Ovary (tissue), 9 donors: ENCODE results near the gene TMEM258. TPM values are rescaled to one million over a fixed set of nuclear protein-coding genes. Genes with fewer than 3 reads are reported as not detected.

Experiments
- DNase-seq, 5 donors: peaks; one replicate each; pipeline ENCODE4 v3.0.0-alpha.2; 2019 to 2020
- H3K27ac ChIP-seq, 2 donors: fragments of 200-600 bp; one replicate each; pipeline versions ENCODE4 v1.5.1 to v1.8.0; 2019 to 2022
- H3K27me3 ChIP-seq: fragments of 200-600 bp; one replicate; pipeline ENCODE4 v1.8.0; 2022
- H3K36me3 ChIP-seq: fragments of 200-600 bp; sonication (generic); one replicate; pipeline ENCODE4 v1.5.1; 2019
- H3K4me1 ChIP-seq: one replicate; pipeline ENCODE4 v1.8.1; 2013; ENCODE audit warnings: mild to moderate bottlenecking, moderate library complexity; ENCODE audit not compliant: insufficient read depth
- H3K4me3 ChIP-seq: fragments of 200-600 bp; sonication (generic); one replicate; pipeline ENCODE4 v1.5.1; 2017
- H3K9me3 ChIP-seq, 2 donors: fragments of 200-600 bp in 1 of 2; sonication (generic) in 1 of 2; one replicate each; pipeline versions ENCODE4 v1.5.1 to v1.8.1; 2013 to 2019; ENCODE audit warnings: mild to moderate bottlenecking in 1 of 2, moderate library complexity in 1 of 2
- CTCF ChIP-seq, 3 donors: fragments of 450-650 bp in 2 of 3; fragments of 200-600 bp in 1 of 3; IDR thresholded peaks; one replicate each; pipeline versions ENCODE4 v1.5.1 to v1.8.0; 2016 to 2022; ENCODE audit warnings: antibody characterized with exemption in 3 of 3, mild to moderate bottlenecking in 1 of 3
- EP300 ChIP-seq: sonication (generic); formaldehyde crosslinking; IDR thresholded peaks from one replicate; pipeline ENCODE4 v1.6.1; 2017; ENCODE audit warnings: antibody characterized with exemption
- POLR2A ChIP-seq: fragments of 450-650 bp; IDR thresholded peaks from one replicate; pipeline ENCODE4 v1.6.1; 2017; ENCODE audit warnings: antibody characterized with exemption, mild to moderate bottlenecking, moderate library complexity
- WGBS, 3 donors: extraction: QIAGEN DNeasy Blood & Tissue Kit in 1 of 3; methylation state at CpG; one replicate each; pipeline versions ENCODE4 v1.1.5 to v1.1.7; 2013 to 2017; 5-methylcytosine and 5-hydroxymethylcytosine counted together
- intact Hi-C, 4 donors: fragments of 100-400 bp; cut with DNase I; formaldehyde crosslinking; loops; one replicate each; pipeline versions ENCODE4 v1.11.0 to v1.15.1; 2022 to 2023
- polyA plus RNA-seq, 2 donors: library from polyadenylated mRNA; stranded (reverse); fragments of 200-250 nt in 1 of 2; fragments of 350-450 nt in 1 of 2; fragmentation: Illumina TruSeq in 1 of 2; extraction: RNeasy Lipid Tissue Mini Kit (QIAGEN cat#74804) in 1 of 2; gene quantifications; one replicate each; pipeline ENCODE4 v1.2.3, GENCODE V29; 2013 to 2014
- total RNA-seq, 7 donors: library from RNA; depleted of rRNA in 2 of 7; stranded (reverse); fragments of >200 nt in 2 of 7; fragmentation: NEBNext Ultra II Directional in 3 of 7; extraction: Animal tissue kit (Norgen Biotek cat#: 25700) in 3 of 7; gene quantifications; one replicate each; pipeline versions ENCODE4 v1.1.0 to v1.2.4, GENCODE V29; 2016 to 2023
- donor health status: DM: no; HTN: no; CAD: no; lungs with moderate emphysema.
- donor health status: DM: no; HTN: no; CAD: no.
- donor health status: Bipolar disorder and iron deficiency.
- donor health status: DM: yes; HTN: yes; CAD: no.
- donor health status: DM: no; HTN: no; CAD: no.
- donor health status: DM: yes; HTN: yes; CAD: no.

The TMEM258 gene
- total and polyA plus RNA-seq, 9 donors, result 32.2 to 192 (median 119) TPM

- no peaks in the 10 kb centered on the region for H3K9me3 ChIP-seq
- intact Hi-C loops, result no loop called here
- no peak overlapping the region for H3K27ac ChIP-seq
- H3K36me3 ChIP-seq, result no peaks in the 10 kb centered on the region
- DNase-seq, result no peak
- 96 to 98% (median 97%) methylated on average over 5 of the region's 5 CpGs for WGBS, 3 donors
- H3K27me3 ChIP-seq, result no peaks in the 10 kb centered on the region
- peaks cover 12% of the 10 kb centered on the region for H3K4me1 ChIP-seq
- TF ChIP-seq CTCF (IDR thresholded peaks at IDR 0.05) (no peak), EP300 (no peak), POLR2A (no peak)
- no peak overlapping the region for H3K4me3 ChIP-seq
Measured at GRCh38 chr11:61750631-61751273, 41.6 kb downstream of the TMEM258 start.

GRCh38 chr11:61749591-61750217 is 42.7 kb downstream of the TMEM258 start:
- no peak for TF ChIP-seq EP300
- no peak for TF ChIP-seq CTCF (IDR thresholded peaks at IDR 0.05)
- TF ChIP-seq POLR2A, result no peak
- Histone ChIP-seq H3K27ac (peak overlapping the region; percentile 17 to 61), H3K4me1 (peaks cover 14% of the 10 kb centered on the region), H3K9me3 (no peaks in the 10 kb centered on the region), H3K36me3 (no peaks in the 10 kb centered on the region), H3K4me3 (no peak overlapping the region), H3K27me3 (no peaks in the 10 kb centered on the region)
- DNase-seq, result peak in 4 of 5 donors; percentile 59 to 75 (median 62)
- intact Hi-C loops, result loop anchor here in 1 of 4 donors (2.0 kb wide), 1 partner anchor 27 kb away; no protein-coding TSS in a partner anchor
- WGBS, 3 donors, result 23 to 32% (median 24%) methylated on average over 19 to 21 of the region's 21 CpGs

- no peaks in the 10 kb centered on the region for H3K36me3 ChIP-seq
- peaks cover 14% of the 10 kb centered on the region for H3K4me1 ChIP-seq
- no peak overlapping the region for H3K4me3 ChIP-seq
- no peak for DNase-seq
- 27 to 60% (median 42%) methylated on average over 2 to 3 of the region's 3 CpGs for WGBS, 3 donors
- H3K27ac ChIP-seq, result no peak overlapping the region
- intact Hi-C loops, result loop anchor here in 1 of 4 donors (2.0 kb wide), 1 partner anchor 29 kb away; no protein-coding TSS in a partner anchor
- H3K9me3 ChIP-seq, result no peaks in the 10 kb centered on the region
- TF ChIP-seq POLR2A, result no peak
- TF ChIP-seq CTCF (IDR thresholded peaks at IDR 0.05), result peak in 1 of 3 donors; percentile 8
- no peaks in the 10 kb centered on the region for H3K27me3 ChIP-seq
Measured at GRCh38 chr11:61747967-61748285, 44.5 kb downstream of the TMEM258 start.

- Histone ChIP-seq H3K36me3 (no peaks in the 10 kb centered on the region), H3K27me3 (no peaks in the 10 kb centered on the region), H3K9me3 (no peaks in the 10 kb centered on the region), H3K4me1 (peaks cover 14% of the 10 kb centered on the region), H3K27ac (no peak overlapping the region), H3K4me3 (no peak overlapping the region)
- no peak for TF ChIP-seq EP300
- no peak for TF ChIP-seq POLR2A
- peak; percentile 73 to 90 (median 89) for TF ChIP-seq CTCF (IDR thresholded peaks at IDR 0.05)
- DNase-seq, result peak; percentile 87 to 92 (median 87)
- WGBS, 3 donors, result 59 to 62% (median 60%) methylated on average over 17 to 19 of the region's 19 CpGs
- intact Hi-C loops, result no loop called here
Measured at GRCh38 chr11:61747192-61747966, 45.0 kb downstream of the TMEM258 start.
